HG02763 (cell line): Measurements from ENCODE around the gene ABI3BP.

Experiments used
- ATAC-seq: cut with Tn5 transposase; IDR thresholded peaks from one replicate; pipeline ENCODE4 v1.9.1; 2021; ENCODE audit warnings: mild to moderate bottlenecking, moderate library complexity; ENCODE audit not compliant: unreplicated experiment

Gene ABI3BP

GRCh38 chr3:100777271-100777670, 215.9 kb downstream of the ABI3BP start:
- no peak for ATAC-seq

DNA sequence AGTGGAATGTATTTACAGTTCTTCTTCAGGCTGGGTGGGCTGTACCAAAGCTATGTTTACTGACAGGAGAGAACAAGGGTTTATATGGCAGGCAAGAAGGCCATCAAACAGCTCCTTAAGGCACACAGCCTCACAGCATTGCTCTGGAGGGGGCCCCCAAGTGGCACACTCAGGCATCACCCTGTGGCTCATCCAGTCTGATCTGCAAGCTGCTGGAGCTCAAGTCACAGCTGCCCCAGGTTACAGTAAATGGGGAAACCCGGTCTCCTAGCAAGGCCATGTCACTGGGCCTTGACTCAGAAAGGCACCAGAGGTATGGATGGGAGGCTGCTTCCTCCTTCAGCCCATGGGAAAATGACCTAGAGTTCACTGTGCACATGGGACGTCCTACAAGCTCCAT, 216.5 kb downstream of the ABI3BP start:
- ATAC-seq, result no peak

GRCh38 chr3:100776097-100776729, 217.0 kb downstream of the ABI3BP start:
- ATAC-seq, result no peak

- no peak for ATAC-seq
Observed at GRCh38 chr3:100775669-100776068, 217.6 kb downstream of the ABI3BP start.

- no peak for ATAC-seq
Observed at GRCh38 chr3:100775226-100775625, 218.0 kb downstream of the ABI3BP start.

- no peak for ATAC-seq
Observed at GRCh38 chr3:100769693-100770092, 223.5 kb downstream of the ABI3BP start.

GRCh38 chr3:100766069-100766468, 227.2 kb downstream of the ABI3BP start:
- no peak for ATAC-seq

- ATAC-seq, result no peak
Observed at GRCh38 chr3:100765437-100765975, 227.7 kb downstream of the ABI3BP start.

GRCh38 chr3:100761951-100762350, 231.3 kb downstream of the ABI3BP start:
- ATAC-seq, result no peak

DNA sequence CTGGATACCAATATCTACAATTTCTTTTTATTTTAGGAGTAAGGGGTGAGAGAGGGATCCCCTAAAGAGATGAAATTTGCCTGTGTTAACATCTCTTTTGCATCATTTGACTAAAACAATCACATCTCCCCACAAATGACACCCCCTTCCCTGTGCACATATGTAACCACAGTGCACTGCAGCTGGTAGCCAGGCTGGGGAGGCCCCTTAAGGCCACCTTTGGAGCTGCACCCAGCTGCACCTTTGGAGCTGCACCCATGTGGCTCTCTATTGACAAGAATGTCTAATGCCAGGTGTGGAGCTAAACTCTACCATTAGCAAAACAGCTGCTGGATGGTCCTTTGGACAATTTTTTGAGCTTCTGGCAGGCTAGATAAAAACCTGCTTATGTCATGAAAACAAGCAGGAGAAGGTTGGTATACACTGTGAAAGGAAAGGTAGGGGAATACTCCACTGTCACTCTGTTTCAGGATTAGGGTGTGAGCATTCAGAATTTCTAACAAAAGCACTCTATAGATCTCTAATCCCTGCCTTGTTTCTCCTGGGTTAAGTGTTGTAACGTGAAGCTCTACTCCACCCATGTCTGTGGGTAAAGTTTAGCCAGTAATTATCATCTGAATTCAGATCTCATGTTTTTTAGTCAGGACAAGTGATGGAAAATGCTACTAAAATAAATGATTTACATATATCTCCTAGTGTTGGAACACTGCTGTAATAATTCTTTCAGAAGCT, 231.8 kb downstream of the ABI3BP start:
- ATAC-seq, result no peak

DNA sequence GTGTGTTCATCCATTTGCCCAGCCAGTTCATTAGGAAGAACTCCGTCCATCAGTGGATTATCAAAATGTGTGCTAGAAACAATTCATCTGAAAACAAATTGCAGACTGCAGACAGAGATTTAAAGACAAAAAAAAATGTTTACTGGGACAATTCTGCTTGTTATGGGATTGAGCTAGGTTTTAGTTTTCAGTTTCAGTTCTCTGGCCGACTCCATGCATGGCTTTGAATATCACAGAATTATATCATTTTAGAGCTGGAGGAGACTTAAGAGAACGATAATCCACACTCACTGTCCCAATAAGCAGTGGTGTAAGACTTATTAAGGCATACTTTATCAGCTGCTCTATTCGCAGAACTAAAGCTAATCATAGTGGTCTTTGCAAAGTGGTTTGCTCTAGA, 232.8 kb downstream of the ABI3BP start:
- no peak for ATAC-seq

GRCh38 chr3:100759950-100760349, 233.3 kb downstream of the ABI3BP start:
- ATAC-seq, result no peak

- no peak for ATAC-seq
Observed at GRCh38 chr3:100759159-100759558, 234.1 kb downstream of the ABI3BP start.

DNA sequence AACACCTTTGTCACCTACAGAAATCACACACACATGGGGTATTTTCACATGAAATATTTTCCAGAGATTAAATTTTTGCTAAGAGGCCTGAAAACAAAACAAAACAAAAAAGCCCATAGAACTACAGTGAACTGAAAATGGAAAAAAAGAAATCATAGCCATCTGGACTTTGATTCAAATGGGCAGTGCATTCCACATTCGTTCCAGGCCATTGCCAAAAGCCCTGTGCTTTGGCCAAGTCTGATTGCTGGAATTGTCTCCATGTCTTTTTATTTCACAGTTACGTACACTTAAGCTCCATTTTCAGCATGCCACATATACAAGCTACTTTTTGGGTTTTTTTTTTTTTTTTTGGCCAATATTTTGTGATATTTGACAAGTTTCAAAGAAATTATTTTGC, 236.8 kb downstream of the ABI3BP start:
- ATAC-seq, result no peak

DNA sequence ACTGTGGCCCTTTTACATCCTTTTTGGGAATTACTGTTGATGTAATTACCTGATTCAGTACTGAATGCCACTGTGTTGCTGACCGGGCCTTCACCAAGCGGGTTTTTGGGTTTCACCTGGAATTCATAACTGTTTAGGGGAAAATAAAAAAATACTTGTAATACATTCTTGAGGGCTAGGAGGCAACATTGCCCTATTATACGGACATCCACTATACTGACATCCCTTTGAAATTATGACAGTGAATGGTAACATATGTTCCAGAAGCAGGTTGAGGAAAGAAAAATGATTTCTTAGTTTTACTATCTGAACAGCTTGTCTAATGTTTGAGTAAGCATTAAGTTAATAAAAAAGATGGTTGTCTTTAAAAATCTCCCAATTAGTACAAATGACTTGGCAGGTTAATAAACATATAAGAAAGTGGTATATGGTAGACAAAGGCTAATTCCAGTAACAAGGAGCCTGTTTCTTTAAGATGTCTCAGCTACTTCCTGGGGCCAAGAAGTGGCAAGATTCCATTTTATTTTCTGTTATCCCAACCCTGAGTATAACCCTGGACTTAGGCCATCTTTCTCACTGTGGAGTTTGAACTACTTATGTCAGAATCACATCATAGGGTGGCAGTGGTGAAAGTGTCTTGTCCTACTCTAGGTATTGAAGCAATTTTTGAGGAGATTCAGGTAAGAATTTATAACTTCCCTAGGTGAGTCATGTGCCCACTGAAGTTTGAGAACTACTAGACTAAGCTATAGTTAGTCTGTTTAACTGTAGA, 238.5 kb downstream of the ABI3BP start:
- no peak for ATAC-seq

GRCh38 chr3:100753846-100754245, 239.4 kb downstream of the ABI3BP start:
- ATAC-seq, result no peak

GRCh38 chr3:100748967-100749366, 244.3 kb downstream of the ABI3BP start:
- no peak for ATAC-seq

GRCh38 chr3:100748220-100748619, 245.0 kb downstream of the ABI3BP start:
- ATAC-seq, result no peak

DNA sequence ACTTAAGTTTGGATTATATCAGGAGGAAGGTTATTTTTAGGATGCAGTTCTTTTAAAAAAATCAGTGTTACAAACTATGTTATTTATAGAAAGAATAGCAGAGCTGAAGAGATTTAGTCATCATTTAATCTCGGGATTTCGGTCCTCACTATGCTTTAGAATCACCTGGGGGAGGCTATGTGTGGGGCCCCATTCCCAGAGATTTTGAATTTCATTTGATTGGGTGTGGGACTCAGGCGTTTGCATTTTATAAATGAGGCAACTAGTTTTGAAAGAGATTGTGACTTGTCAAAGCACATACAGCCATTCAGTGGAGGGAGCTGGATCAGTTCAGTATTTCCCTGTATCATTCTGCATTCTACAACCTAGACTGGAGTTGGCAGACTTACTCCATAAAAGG, 247.1 kb downstream of the ABI3BP start:
- ATAC-seq, result no peak

- ATAC-seq, result no peak
Observed at GRCh38 chr3:100745617-100746016, 247.6 kb downstream of the ABI3BP start.

GRCh38 chr3:100744671-100745070, 248.6 kb downstream of the ABI3BP start:
- no peak for ATAC-seq

DNA sequence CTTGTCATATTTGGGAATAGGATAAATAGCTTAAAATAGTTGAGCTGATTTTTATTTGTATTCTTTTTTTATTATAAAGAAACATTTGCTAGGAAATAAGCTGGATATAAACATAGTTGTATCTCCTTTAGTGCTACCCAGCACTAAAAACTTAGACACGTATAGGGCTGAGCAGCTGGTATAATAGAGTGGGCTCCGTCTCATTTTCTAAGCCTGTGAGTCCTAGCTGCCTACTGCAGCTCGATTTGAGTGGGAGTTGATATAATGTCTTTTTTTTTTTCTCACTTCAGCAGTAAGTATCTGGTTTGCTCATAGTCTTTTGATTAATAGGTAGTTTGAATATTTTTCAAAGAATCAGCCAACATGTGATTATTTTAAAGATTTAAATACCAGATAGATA, 249.7 kb downstream of the ABI3BP start:
- no peak for ATAC-seq
